Measurements from ENCODE around the gene PCDHB14.
"Not testable (repeated sequence)": the region's sequence is repeated elsewhere in the genome, so short reads cannot be mapped to it uniquely, and the experiment has no call there.

- TF ChIP-seq, protein P1, sequence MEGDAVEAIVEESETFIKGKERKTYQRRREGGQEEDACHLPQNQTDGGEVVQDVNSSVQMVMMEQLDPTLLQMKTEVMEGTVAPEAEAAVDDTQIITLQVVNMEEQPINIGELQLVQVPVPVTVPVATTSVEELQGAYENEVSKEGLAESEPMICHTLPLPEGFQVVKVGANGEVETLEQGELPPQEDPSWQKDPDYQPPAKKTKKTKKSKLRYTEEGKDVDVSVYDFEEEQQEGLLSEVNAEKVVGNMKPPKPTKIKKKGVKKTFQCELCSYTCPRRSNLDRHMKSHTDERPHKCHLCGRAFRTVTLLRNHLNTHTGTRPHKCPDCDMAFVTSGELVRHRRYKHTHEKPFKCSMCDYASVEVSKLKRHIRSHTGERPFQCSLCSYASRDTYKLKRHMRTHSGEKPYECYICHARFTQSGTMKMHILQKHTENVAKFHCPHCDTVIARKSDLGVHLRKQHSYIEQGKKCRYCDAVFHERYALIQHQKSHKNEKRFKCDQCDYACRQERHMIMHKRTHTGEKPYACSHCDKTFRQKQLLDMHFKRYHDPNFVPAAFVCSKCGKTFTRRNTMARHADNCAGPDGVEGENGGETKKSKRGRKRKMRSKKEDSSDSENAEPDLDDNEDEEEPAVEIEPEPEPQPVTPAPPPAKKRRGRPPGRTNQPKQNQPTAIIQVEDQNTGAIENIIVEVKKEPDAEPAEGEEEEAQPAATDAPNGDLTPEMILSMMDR (IDR thresholded peaks at IDR 0.05 in 4 of 5, conservative IDR thresholded peaks at IDR 0.05 in 1 of 5): not testable (repeated sequence)
- TF ChIP-seq POLR2A (IDR thresholded peaks at IDR 0.05): not testable (repeated sequence)
Measured at GRCh38 chr5:141247434-141247833, 24.3 kb downstream of the PCDHB14 start.

Measured in gastrocnemius medialis (tissue), 4 donors.